ENCODE measurements around the gene GTF2H4. TPM values are rescaled to one million over a fixed set of nuclear protein-coding genes. Genes with fewer than 3 reads are reported as not detected.

Gene GTF2H4
- total RNA-seq, 2 donors from 2014 or later = 60.0 to 67.9 TPM

DNA sequence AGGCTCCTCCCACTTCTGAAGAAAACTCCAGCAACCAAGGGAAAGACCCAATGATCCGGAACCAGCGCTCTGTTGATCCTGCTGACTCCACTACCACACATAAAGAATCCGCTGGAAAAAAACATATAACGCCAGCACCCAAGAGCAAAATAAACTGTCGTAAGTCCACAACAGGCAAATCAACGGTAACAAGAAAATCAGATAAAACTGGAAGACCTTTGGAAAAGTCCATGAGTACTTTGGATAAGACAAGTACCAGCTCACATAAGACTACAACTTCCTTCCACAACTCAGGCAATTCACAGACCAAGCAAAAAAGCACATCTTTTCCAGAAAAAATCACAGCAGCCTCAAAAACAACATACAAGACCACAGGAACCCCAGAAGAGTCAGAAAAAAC, 40.8 kb downstream of the GTF2H4 start:
- Histone ChIP-seq H3K4me1 (ENCODE audit: control insufficient read depth, insufficient read depth, low read length) (no peaks in the 10 kb centered on the region), H3K27ac (ENCODE audit: low read depth, low read length) (no peak overlapping the region), H3K27me3 (ENCODE audit: control insufficient read depth, insufficient read depth, low read length, poor library complexity, severe bottlenecking) (peaks cover 16% of the 10 kb centered on the region), H3K4me3 (ENCODE audit: low read length) (no peak overlapping the region), H3K36me3 (ENCODE audit: control insufficient read depth, insufficient read depth, low read length) (no peaks in the 10 kb centered on the region), H3K9ac (ENCODE audit: extremely low read depth, low read length, poor library complexity, severe bottlenecking) (no peak overlapping the region), H3K9me3 (ENCODE audit: control insufficient read depth, low read length) (no peaks in the 10 kb centered on the region)
- H3K27ac Mint-ChIP-seq = no peak overlapping the region
- H3K4me3 Mint-ChIP-seq = no peak overlapping the region
- peaks cover 2% of the 10 kb centered on the region for H3K9me3 Mint-ChIP-seq
- TF ChIP-seq, protein P1, sequence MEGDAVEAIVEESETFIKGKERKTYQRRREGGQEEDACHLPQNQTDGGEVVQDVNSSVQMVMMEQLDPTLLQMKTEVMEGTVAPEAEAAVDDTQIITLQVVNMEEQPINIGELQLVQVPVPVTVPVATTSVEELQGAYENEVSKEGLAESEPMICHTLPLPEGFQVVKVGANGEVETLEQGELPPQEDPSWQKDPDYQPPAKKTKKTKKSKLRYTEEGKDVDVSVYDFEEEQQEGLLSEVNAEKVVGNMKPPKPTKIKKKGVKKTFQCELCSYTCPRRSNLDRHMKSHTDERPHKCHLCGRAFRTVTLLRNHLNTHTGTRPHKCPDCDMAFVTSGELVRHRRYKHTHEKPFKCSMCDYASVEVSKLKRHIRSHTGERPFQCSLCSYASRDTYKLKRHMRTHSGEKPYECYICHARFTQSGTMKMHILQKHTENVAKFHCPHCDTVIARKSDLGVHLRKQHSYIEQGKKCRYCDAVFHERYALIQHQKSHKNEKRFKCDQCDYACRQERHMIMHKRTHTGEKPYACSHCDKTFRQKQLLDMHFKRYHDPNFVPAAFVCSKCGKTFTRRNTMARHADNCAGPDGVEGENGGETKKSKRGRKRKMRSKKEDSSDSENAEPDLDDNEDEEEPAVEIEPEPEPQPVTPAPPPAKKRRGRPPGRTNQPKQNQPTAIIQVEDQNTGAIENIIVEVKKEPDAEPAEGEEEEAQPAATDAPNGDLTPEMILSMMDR (conservative IDR thresholded peaks at IDR 0.05) = no peak
- DNase-seq = no peak
- H3K36me3 Mint-ChIP-seq (ENCODE audit: low read depth) = no peaks in the 10 kb centered on the region
- H3K4me1 Mint-ChIP-seq = peaks cover 13% of the 10 kb centered on the region
- WGBS, 2 experiments (ENCODE audit: insufficient coverage in 1 of 2, insufficient read length in 1 of 2) = 93 to 96% methylated on average over 2 to 6 of the region's 6 CpGs
- peaks cover 46% of the 10 kb centered on the region for H3K27me3 Mint-ChIP-seq (ENCODE audit: insufficient read depth)

DNA sequence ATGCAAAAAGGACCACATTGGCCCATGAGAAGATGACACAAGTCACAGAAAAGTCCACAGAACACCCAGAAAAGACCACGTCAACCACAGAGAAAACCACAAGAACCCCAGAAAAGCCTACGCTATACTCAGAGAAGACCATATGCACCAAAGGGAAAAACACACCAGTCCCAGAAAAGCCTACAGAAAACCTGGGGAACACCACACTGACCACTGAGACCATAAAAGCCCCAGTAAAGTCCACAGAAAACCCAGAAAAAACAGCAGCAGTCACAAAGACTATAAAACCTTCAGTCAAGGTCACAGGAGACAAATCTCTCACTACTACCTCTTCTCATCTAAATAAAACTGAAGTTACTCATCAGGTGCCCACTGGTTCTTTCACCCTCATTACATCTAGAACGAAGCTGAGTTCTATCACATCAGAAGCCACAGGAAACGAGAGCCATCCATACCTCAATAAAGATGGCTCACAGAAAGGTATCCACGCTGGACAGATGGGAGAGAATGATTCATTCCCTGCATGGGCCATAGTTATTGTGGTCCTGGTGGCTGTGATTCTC, 44.0 kb downstream of the GTF2H4 start:
- Mint-ChIP-seq H3K27ac (no peak overlapping the region), H3K36me3 (ENCODE audit: low read depth) (no peaks in the 10 kb centered on the region), H3K4me3 (no peak overlapping the region), H3K27me3 (ENCODE audit: insufficient read depth) (peaks cover 71% of the 10 kb centered on the region), H3K9me3 (peaks cover 2% of the 10 kb centered on the region), H3K4me1 (peaks cover 22% of the 10 kb centered on the region)
- TF ChIP-seq, protein P1 (conservative IDR thresholded peaks at IDR 0.05) = no peak
- peaks cover 25% of the 10 kb centered on the region for H3K27me3 ChIP-seq (ENCODE audit: control insufficient read depth, insufficient read depth, low read length, poor library complexity, severe bottlenecking)
- no peak overlapping the region for H3K4me3 ChIP-seq (ENCODE audit: low read length)
- H3K9ac ChIP-seq (ENCODE audit: extremely low read depth, low read length, poor library complexity, severe bottlenecking) = no peak overlapping the region
- 89 to 90% methylated on average over 1 to 5 of the region's 5 CpGs for WGBS, 2 experiments (ENCODE audit: insufficient coverage in 1 of 2, insufficient read length in 1 of 2)
- no peaks in the 10 kb centered on the region for H3K9me3 ChIP-seq (ENCODE audit: control insufficient read depth, low read length)
- no peaks in the 10 kb centered on the region for H3K36me3 ChIP-seq (ENCODE audit: control insufficient read depth, insufficient read depth, low read length)
- DNase-seq = no peak
- no peak overlapping the region for H3K27ac ChIP-seq (ENCODE audit: low read depth, low read length)
- no peaks in the 10 kb centered on the region for H3K4me1 ChIP-seq (ENCODE audit: control insufficient read depth, insufficient read depth, low read length)

DNA sequence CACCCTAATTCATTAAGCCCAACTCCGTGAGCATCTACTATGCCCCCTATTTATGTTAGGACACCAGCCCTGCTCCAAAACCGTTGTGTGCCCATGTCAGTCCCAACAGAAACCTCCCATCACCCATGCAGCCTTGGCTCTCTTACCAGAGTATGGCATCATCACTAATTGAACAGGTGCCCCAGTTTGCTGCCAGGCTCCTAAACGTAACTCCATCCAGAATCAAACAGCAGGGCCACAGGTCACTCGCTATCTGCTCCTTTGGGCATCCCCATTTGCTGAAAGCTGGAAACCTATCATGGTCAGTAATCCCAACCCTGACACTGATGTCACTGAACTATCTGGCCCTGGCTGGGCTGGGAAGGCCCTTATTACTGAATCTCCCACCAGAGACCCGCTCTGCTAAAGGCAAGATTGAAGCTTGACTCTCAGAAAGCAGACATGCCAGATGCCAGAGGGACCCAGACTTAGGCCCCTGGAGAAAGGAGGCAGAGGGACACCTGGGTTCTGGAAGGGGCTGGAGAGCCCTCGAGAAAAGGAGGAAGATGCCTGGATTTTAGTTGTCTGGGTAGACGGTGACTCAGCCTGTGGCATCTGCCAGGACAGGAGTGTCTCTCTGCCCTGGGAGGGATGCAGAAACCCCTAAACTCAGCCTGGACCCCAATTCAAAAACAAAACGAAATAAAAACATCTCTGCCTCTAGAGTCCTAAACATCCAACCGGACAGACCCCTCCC, 46.8 kb downstream of the GTF2H4 start:
- Mint-ChIP-seq H3K27ac (no peak overlapping the region), H3K9me3 (peaks cover 5% of the 10 kb centered on the region), H3K27me3 (ENCODE audit: insufficient read depth) (peaks cover 74% of the 10 kb centered on the region), H3K4me1 (peaks cover 16% of the 10 kb centered on the region), H3K4me3 (peak overlapping the region; percentile 57), H3K36me3 (ENCODE audit: low read depth) (no peaks in the 10 kb centered on the region)
- TF ChIP-seq, protein P1 (conservative IDR thresholded peaks at IDR 0.05) = no peak
- peaks cover 36% of the 10 kb centered on the region for H3K27me3 ChIP-seq (ENCODE audit: control insufficient read depth, insufficient read depth, low read length, poor library complexity, severe bottlenecking)
- peak; percentile 59 for DNase-seq
- WGBS, 2 experiments (ENCODE audit: insufficient coverage in 1 of 2, insufficient read length in 1 of 2) = 75 to 96% methylated on average over 4 to 9 of the region's 9 CpGs
- peak overlapping the region; percentile 77 for H3K4me3 ChIP-seq (ENCODE audit: low read length)
- no peak overlapping the region for H3K9ac ChIP-seq (ENCODE audit: extremely low read depth, low read length, poor library complexity, severe bottlenecking)
- H3K4me1 ChIP-seq (ENCODE audit: control insufficient read depth, insufficient read depth, low read length) = no peaks in the 10 kb centered on the region
- H3K27ac ChIP-seq (ENCODE audit: low read depth, low read length) = no peak overlapping the region
- no peaks in the 10 kb centered on the region for H3K36me3 ChIP-seq (ENCODE audit: control insufficient read depth, insufficient read depth, low read length)
- no peaks in the 10 kb centered on the region for H3K9me3 ChIP-seq (ENCODE audit: control insufficient read depth, low read length)

Measured in endodermal cell (in vitro differentiated cells).